PC-9 (cell line): ENCODE results near the gene MYH14. TPM values are rescaled to one million over a fixed set of nuclear protein-coding genes. Genes with fewer than 3 reads are reported as not detected.

Experiments
- BruUV-seq: library from RNA; stranded (reverse); fragments of 400-500 nt; replicated peaks from 2 replicates; lab custom pipeline; 2021; lab: Mats Ljungman, UMichigan
- CTCF ChIA-PET: fragments of 300-600 bp; sonication (Branson Sonifier 250); formaldehyde crosslinking; loops from one replicate; lab custom pipeline; 2022; ENCODE audit warnings: antibody characterized with exemption; lab: Charles Lee
- POLR2A ChIA-PET: fragments of 300-600 bp; sonication (Branson Sonifier 250); formaldehyde crosslinking; loops from one replicate; lab custom pipeline; 2022; ENCODE audit warnings: antibody characterized with exemption; ENCODE audit not compliant: unreplicated experiment; lab: Charles Lee
- DNase-seq, 2 experiments: peaks; one replicate each; pipeline versions ENCODE4 v3.0.0 to v3.0.0-alpha.2; 2015 to 2022; ENCODE audit warnings: mixed read lengths in 1 of 2
- H2AFZ ChIP-seq: fragments of 200-600 bp; sonication (generic); 2 replicates; pipeline ENCODE4 v1.8.1; 2017; ENCODE audit warnings: antibody characterized with exemption
- H3F3A ChIP-seq: fragments of 200-600 bp; sonication (generic); 2 replicates; pipeline ENCODE4 v1.8.1; 2017; ENCODE audit warnings: antibody characterized with exemption, mild to moderate bottlenecking, low read depth; ENCODE audit not compliant: insufficient read depth
- H3K27ac ChIP-seq: fragments of 200-600 bp; sonication (generic); 2 replicates; pipeline ENCODE4 v1.6.1; 2016; ENCODE audit warnings: mixed run types
- H3K27me3 ChIP-seq: fragments of 200-600 bp; sonication (generic); 2 replicates; pipeline ENCODE4 v1.6.1; 2016; ENCODE audit warnings: low read depth, mixed run types; ENCODE audit not compliant: insufficient read depth
- H3K36me3 ChIP-seq: fragments of 200-600 bp; sonication (generic); 2 replicates; pipeline ENCODE4 v1.6.1; 2016; ENCODE audit warnings: low read depth, mixed run types
- H3K4me1 ChIP-seq: fragments of 200-600 bp; sonication (generic); replicated peaks from 2 replicates; pipeline ENCODE4 v1.6.1; 2016; ENCODE audit warnings: mixed run types; ENCODE audit not compliant: insufficient read depth
- H3K4me2 ChIP-seq: fragments of 200-600 bp; sonication (generic); 2 replicates; pipeline ENCODE4 v1.6.1; 2017; ENCODE audit warnings: mixed run types
- H3K4me3 ChIP-seq: fragments of 200-600 bp; sonication (generic); 2 replicates; pipeline ENCODE4 v1.6.1; 2016; ENCODE audit warnings: mixed run types
- H3K79me2 ChIP-seq: fragments of 200-600 bp; sonication (generic); 2 replicates; pipeline ENCODE4 v1.6.1; 2017; ENCODE audit warnings: low read depth, mixed run types
- H3K9me2 ChIP-seq: fragments of 200-600 bp; sonication (generic); 2 replicates; pipeline ENCODE4 v1.8.1; 2017; ENCODE audit warnings: mild to moderate bottlenecking; ENCODE audit not compliant: insufficient read depth
- H3K9me3 ChIP-seq: fragments of 200-600 bp; sonication (generic); 2 replicates; pipeline ENCODE4 v1.8.1; 2016; ENCODE audit warnings: low read depth; ENCODE audit not compliant: insufficient read depth
- H4K20me1 ChIP-seq: fragments of 200-600 bp; sonication (generic); 2 replicates; pipeline ENCODE4 v1.8.1; 2017; ENCODE audit not compliant: insufficient read depth
- EZH2 ChIP-seq: fragments of 200-600 bp; sonication (generic); IDR thresholded peaks from 2 replicates; pipeline ENCODE4 v1.8.0; 2017; ENCODE audit warnings: antibody characterized with exemption, low read depth
- intact Hi-C: fragments of 100-400 bp; cut with micrococcal nuclease; formaldehyde crosslinking; loops from one replicate; pipeline ENCODE4 v1.10.0; 2022; ENCODE audit not compliant: unreplicated experiment
- total RNA-seq: library from RNA; stranded (reverse); gene quantifications from 2 replicates; pipeline ENCODE4 v1.2.3, GENCODE V29; 2021
- TF ChIP-seq, protein P1 (sequence below): fragments of 200-600 bp; sonication (generic); conservative IDR thresholded peaks from 2 replicates; pipeline ENCODE4 v1.6.1; 2017; ENCODE audit warnings: mixed run types, antibody characterized with exemption, mild to moderate bottlenecking, moderate library complexity

The MYH14 gene
- total RNA-seq, 1 experiment from 2014 or later = 115 TPM

DNA sequence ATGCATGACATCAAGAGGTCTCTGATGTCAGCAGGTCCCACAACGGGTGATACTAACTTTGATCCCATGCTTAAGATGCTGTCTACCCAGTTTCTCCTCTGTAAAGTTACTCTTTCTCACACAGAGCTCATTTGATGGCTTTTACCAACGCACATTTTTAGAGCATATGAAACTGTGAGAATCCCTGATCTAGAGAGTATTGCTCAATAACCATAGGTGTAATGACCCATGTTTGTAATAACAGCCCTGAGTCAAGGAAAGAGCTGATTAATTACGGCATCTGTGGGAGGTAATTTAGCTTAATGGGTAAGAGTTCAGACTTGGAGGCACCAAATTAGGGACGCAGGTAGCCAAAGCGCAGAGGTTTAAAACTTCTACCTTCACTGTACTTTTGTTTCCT is 22.3 kb upstream of the MYH14 start:
- Histone ChIP-seq H2AFZ (no peak overlapping the region; the same call in 1 of the 2 replicates), H3F3A (peaks cover 25% of the 10 kb centered on the region), H3K27ac (peak overlapping the region; percentile 36; the same call in 1 of the 2 replicates), H4K20me1 (no peaks in the 10 kb centered on the region), H3K9me3 (no peaks in the 10 kb centered on the region), H3K4me2 (peak overlapping the region; percentile 21; the same call in 1 of the 2 replicates), H3K79me2 (no peaks in the 10 kb centered on the region), H3K4me3 (no peak overlapping the region), H3K27me3 (no peaks in the 10 kb centered on the region), H3K4me1 (peaks cover 35% of the 10 kb centered on the region), H3K36me3 (no peaks in the 10 kb centered on the region), H3K9me2 (no peaks in the 10 kb centered on the region)
- ChIA-PET POLR2A (interaction anchor here (0.5 to 0.7 kb wide), 2 partner anchors 9 to 152 kb away, joined by 3 read pairs; no protein-coding TSS in a partner anchor), CTCF (interaction anchor here (0.7 kb wide), 1 partner anchor 13 kb away, joined by 4 read pairs; no protein-coding TSS in a partner anchor)
- TF ChIP-seq EZH2 = no peak
- TF ChIP-seq, protein P1, sequence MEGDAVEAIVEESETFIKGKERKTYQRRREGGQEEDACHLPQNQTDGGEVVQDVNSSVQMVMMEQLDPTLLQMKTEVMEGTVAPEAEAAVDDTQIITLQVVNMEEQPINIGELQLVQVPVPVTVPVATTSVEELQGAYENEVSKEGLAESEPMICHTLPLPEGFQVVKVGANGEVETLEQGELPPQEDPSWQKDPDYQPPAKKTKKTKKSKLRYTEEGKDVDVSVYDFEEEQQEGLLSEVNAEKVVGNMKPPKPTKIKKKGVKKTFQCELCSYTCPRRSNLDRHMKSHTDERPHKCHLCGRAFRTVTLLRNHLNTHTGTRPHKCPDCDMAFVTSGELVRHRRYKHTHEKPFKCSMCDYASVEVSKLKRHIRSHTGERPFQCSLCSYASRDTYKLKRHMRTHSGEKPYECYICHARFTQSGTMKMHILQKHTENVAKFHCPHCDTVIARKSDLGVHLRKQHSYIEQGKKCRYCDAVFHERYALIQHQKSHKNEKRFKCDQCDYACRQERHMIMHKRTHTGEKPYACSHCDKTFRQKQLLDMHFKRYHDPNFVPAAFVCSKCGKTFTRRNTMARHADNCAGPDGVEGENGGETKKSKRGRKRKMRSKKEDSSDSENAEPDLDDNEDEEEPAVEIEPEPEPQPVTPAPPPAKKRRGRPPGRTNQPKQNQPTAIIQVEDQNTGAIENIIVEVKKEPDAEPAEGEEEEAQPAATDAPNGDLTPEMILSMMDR = no peak
- BruUV-seq = no TSS peak
- intact Hi-C loops = no loop called here
- DNase-seq = peak in 1 of 2 experiments; percentile 60

DNA sequence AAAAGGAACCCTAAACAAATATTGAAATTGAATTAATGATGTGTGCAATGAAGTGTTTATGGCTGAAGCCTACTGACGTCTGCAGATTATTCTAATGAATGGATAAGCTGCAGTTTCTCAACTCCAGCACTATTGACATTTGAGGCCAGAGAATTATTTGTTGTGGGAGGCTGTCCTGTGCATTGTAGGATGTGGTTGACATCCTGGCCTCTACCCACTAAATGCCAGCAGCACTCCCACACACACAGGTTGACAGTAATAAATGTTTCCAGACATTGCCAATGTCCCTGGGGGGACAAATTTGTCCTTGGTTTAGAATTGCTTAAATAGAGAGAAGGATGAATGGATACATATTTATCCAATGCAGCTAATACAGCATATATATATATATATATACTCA is 19.2 kb upstream of the MYH14 start:
- TF ChIP-seq, protein P1 = no peak
- no peak for TF ChIP-seq EZH2
- POLR2A ChIA-PET = no interaction called here
- Histone ChIP-seq H3K4me1 (peaks cover 23% of the 10 kb centered on the region), H3K4me3 (no peak overlapping the region), H3K27ac (no peak overlapping the region), H4K20me1 (no peaks in the 10 kb centered on the region), H3K79me2 (no peaks in the 10 kb centered on the region), H3K4me2 (no peak overlapping the region), H3K27me3 (no peaks in the 10 kb centered on the region), H2AFZ (no peak overlapping the region), H3F3A (peaks cover 13% of the 10 kb centered on the region), H3K36me3 (no peaks in the 10 kb centered on the region), H3K9me2 (no peaks in the 10 kb centered on the region), H3K9me3 (no peaks in the 10 kb centered on the region)
- CTCF ChIA-PET = interaction anchor here (0.7 kb wide), 1 partner anchor 12 kb away, joined by 3 read pairs; no protein-coding TSS in a partner anchor
- intact Hi-C loops = no loop called here
- DNase-seq = peak in 1 of 2 experiments; percentile 34
- BruUV-seq = no TSS peak

DNA sequence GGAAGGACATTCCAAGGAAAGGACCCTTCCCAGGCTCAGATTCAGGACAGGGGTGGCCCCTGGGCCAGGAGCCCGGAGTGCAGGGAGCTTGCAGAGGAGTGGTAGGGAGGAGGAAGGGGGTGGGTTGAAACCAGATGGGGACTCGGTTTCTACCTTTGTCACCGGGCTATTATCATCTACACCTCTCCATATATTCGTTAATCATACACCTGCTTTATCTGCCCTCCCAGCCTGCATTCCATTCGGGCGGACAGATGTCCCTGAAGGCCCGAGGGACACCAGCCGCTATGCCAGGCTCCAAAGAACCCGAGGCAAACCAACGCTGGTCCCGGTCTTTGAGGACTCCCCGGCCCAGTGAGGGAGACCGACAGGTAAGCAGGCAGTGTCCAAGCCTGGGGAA is 15.5 kb upstream of the MYH14 start:
- H3K9me2 ChIP-seq = no peaks in the 10 kb centered on the region
- ChIA-PET POLR2A (no interaction called here), CTCF (no interaction called here)
- intact Hi-C loops = no loop called here
- H3K79me2 ChIP-seq = no peaks in the 10 kb centered on the region
- peaks cover 17% of the 10 kb centered on the region; the same call in 1 of the 2 replicates for H3F3A ChIP-seq
- DNase-seq = no peak
- no peak overlapping the region for H3K27ac ChIP-seq
- no peaks in the 10 kb centered on the region for H3K27me3 ChIP-seq
- H2AFZ ChIP-seq = no peak overlapping the region
- BruUV-seq = no TSS peak
- no peaks in the 10 kb centered on the region for H3K36me3 ChIP-seq
- H4K20me1 ChIP-seq = no peaks in the 10 kb centered on the region
- no peaks in the 10 kb centered on the region for H3K9me3 ChIP-seq
- H3K4me2 ChIP-seq = no peak overlapping the region
- H3K4me3 ChIP-seq = no peak overlapping the region
- no peak for TF ChIP-seq EZH2
- TF ChIP-seq, protein P1 = no peak
- H3K4me1 ChIP-seq = peaks cover 20% of the 10 kb centered on the region
